ENCODE data around the gene SEMA3A. TPM values are rescaled to one million over a fixed set of nuclear protein-coding genes. Genes with fewer than 3 reads are reported as not detected.
A peak's percentile ranks its signal among the peaks of the same experiment; 100 is the strongest.
"Not testable (repeated sequence)": the region's sequence is repeated elsewhere in the genome, so short reads cannot be mapped to it uniquely, and the experiment has no call there.

Gene SEMA3A
- 1.2 TPM for total RNA-seq
- long read RNA-seq, full-length matches to known transcripts, result 1 of 2 reads
- long read RNA-seq, partial matches to known transcripts, result 0 of 2 reads
- long read RNA-seq, other reads (novel, unspliced or antisense), result 1 of 2 reads

DNA sequence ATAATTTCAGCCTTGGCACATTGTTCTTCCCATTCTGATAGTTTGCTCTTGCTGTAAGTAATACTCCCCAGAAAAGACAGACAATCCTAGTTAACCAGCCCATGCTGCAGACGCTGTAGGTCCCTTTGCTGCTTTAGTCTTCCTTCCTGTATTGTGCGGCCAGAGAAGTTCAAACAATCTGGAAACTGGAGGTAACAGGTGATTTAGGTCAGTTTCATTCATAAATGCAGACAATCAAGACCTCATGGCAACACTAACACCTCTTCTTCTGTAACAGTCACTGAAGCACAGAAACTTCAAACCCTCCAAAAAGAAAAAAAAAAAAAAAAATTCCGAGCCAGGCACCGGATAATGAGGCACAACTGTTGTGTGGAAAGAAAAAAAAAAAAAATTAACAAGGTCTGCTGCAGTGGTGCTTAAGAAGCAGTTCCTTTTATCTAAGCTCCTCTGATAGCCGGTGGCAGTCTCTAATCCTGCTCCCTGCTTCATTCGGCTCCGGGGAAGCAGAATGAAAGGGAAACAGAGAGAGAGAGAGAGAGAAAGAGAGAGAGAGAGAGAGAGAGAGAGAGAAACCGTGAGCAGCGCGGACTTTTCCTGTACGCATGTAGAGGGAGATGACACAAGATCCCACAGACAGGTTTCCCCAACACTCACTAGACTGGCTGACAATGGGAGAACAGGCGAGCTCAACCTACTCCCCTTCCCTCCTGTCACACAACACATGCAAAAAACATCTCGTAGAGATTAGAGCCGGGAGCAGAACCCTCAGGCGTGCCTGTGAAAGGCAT is at the start of gene SEMA3A:
Gene SEMA3A, minus strand, starts transcription at position 306 of the 788 bp plus-strand sequence. Its CDS starts 203 bp downstream, at position 103.
- ATAC-seq (peak; percentile 91), DNase-seq (no peak)
- intact Hi-C loops (cut with micrococcal nuclease), result no loop called here

DNA sequence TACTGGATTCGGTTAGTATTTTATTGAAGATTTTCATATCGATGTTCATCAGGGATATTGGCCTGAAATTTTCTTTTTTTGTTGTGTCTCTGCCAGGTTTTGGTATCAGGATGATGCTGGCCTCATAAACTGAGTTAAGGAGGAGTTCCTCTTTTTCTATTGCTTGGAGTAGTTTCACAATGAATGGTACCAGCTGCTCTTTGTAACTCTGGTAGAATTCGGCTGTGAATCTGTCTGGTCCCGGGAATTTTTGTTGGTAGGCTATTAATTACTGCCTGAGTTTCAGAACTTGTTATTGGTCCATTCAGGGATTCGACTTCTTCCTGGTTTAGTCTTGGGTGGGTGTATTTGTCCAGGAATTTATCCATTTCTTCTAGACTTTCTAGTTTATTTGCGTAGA is 48.4 kb upstream of the SEMA3A start:
- ATAC-seq; intact Hi-C loops (cut with micrococcal nuclease): not testable (repeated sequence)

DNA sequence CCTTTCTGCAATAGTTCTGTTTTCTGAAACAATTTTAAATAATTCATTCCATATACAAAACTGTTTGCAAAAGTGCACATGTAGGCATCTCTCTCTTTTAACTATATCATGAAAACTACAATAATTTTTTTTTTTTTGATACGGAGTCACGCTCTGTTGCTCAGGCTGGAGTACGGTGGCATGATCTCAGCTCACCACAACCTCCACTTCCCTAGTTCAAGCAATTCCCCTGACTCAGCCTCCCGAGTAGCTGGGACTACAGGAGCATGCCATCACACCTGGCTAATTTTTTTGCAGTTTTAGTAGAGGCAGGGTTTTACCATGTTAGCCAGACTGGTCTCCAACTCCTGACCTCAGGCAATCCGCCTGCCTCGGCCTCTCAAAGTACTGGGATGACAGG is 44.0 kb upstream of the SEMA3A start:
- intact Hi-C loops (cut with micrococcal nuclease), result no loop called here
- ATAC-seq, result no peak
- DNase-seq, result no peak

More for the DNA sequence above, 48.4 kb upstream of the SEMA3A start:
- DNase-seq, result not testable (repeated sequence)

DNA sequence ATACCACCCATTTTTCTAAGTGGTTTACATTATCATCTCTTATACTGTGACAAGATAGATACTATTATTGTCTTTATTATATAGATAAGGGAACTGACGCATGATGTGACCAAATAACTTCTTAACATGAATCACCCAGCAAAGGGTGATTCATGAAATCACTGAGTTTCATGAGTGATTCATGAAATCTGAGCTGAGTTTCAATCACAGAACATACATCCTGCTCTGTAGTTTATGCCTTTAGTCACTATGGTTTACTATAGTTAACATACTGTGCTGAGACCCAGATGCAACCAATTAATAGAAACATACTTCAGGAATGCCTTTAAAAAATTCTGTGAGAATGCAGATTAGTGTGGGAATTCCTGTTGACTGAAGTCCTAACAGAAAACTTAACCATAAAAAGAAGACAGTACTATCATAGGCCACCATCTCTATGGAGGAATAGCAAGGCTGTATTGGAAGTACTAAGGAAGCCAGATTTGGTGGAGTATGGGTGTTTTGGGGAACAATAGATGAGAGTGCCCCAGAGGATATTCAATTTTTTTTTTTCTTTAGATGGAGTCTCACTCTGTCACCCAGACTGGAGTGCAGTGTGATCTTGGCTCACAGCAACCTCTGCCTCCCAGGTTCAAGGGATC is 43.1 kb upstream of the SEMA3A start:
- DNase-seq, result no peak
- ATAC-seq, result no peak
- intact Hi-C loops (cut with micrococcal nuclease), result no loop called here

DNA sequence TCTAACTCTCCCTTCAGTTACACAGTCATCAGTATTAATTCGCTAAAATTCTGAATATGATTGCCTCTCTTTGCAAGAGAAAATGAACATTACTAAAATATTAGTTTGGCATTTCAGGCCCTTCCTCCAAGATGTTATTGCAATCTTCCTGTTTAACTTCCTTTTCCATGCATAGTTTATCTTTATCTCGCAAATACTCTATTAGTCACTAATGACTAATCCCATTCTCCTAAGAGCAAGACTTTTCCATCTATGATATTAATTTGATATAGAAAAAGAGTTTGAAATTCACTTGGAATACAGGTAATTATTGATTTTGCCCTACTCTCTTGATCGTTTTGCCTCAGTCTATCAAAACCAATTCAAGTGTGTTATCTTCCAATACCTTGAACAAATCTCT is 41.8 kb upstream of the SEMA3A start:
- intact Hi-C loops (cut with micrococcal nuclease), result no loop called here
- ATAC-seq (no peak), DNase-seq (no peak)

DNA sequence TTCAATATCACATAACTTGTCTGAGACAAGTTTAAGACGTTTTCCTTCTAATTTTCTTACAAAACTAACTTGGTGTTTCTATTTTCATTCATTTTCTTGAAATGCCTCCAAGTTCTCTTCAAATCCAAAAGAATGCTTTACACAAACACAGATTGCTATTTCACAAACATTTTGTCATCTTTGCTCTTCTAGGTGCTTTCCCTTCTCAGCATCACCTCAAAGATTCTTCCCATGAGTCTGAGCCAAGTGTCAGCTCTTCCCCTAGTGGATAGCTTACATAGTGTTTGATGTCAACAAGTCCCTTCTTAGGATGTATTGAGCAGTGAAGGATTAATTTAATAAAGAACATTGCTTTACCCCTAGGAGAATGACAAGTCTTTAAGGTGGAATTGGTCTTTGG is 38.1 kb upstream of the SEMA3A start:
- no peak for DNase-seq
- intact Hi-C loops (cut with micrococcal nuclease), result no loop called here
- no peak for ATAC-seq

DNA sequence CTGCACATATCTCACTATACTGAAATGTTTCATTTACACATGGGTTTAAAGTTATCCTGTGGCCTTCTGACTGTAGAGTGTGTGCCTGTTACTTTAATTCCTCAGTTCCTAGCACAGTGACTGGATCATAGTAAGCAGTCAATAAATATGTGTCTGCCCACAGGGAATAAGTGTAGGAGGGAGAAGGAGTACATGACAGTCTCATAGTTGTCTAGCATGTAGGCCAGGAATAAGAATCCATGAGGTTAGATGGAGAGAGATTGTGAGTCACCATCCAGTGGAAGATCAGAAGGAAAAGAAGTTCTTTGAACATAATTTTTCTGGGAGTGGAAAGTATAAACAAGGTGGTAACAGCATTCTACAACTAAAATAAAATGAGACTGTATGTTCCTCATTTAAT is 36.6 kb upstream of the SEMA3A start:
- DNase-seq, result no peak
- intact Hi-C loops (cut with micrococcal nuclease), result no loop called here
- no peak for ATAC-seq

DNA sequence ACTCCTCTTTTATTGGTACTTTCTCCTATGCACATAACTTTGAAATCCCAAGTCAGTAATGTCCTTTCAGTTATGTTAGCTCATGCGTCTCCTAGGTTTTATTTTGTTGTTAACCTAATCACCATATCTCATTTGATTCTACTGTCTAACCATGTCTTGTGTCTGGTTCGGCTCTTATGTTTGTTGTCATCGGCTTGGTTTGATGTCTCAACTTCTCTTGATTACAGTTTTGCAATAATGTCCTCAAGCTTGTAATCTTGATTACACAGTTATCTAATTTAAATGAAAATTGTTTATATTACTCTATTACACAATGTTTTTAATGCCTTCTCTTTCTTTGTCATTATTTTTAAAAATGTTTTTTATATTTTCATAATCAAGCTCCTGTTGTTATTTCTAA is 35.9 kb upstream of the SEMA3A start:
- intact Hi-C loops (cut with micrococcal nuclease), result no loop called here
- DNase-seq, result no peak
- no peak for ATAC-seq

DNA sequence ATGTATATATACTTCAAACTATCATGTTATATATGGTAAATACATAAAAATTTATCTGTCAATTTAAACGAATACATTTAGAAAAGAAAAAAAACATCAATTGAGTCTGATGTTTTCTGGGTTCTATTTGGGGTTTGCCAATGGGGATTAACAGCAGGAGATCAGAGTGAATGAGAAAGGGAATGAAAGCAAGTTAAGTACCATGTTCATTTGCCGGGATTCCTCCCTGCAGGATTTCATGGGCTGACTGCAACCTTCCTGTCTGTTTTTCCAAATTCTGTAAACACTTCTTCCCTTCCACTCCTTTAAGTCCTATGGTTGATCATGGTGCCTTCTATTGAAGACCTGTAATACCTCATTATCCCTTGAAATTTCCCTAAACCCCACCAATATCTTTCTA is 33.9 kb upstream of the SEMA3A start:
- no peak for DNase-seq
- ATAC-seq, result no peak
- intact Hi-C loops (cut with micrococcal nuclease), result no loop called here

DNA sequence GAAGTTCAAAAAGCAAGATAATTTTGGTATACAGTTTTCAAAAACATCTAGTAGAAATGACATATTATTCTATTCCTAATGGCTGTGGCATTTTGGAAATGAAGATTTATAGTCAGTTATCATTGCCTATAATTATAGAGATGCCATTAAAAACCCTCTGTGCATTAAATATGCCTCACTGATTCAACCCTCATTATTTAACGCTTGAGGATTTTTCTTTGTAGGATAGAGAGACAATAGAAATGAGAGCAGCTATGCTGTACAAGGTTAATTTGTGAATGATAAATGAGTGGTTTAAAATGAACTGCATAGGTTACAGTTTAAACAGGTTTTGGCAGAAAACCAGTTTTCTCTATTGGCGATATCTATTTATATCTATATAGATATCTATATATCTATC is 32.2 kb upstream of the SEMA3A start:
- DNase-seq (no peak), ATAC-seq (no peak)

DNA sequence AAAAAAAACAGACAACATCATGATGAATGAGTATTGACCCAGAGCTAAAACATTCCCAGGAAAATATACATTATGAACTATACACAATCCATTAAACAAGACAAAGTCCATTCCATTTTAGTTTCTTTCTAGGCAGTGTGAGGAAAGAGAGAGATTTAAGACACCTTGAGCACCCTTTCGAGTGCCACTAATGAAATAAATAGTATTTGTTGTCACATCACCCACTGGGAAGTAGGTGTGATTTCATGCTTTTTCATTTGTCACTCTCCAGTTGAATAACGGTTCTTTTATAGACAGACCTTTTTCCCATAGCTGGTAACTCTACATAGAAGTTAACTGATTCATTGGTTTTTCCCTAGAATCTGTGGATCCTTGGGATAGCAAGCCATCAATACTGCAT is 29.9 kb upstream of the SEMA3A start:
- intact Hi-C loops (cut with micrococcal nuclease), result no loop called here
- DNase-seq, result no peak
- ATAC-seq, result no peak

More for the DNA sequence above, 32.2 kb upstream of the SEMA3A start:
- intact Hi-C loops (cut with micrococcal nuclease), result no loop called here

DNA sequence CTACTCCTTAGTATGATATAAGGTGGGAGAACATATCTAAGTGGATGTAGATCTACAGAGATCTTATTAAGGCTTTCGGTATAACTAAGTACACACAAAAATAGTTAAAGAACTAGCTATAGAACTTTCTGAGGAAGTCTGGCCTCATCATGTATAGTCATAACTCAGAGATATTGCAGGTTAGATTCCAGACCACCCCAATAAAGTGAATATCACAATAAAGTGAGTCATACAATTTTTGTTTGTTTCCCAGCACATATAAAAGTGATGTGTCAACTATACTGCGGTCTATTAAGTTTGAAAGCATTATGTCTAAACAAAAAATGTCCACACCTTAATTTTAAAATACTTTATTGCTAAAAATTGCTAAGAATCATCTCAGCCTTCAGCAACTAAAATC is 24.7 kb upstream of the SEMA3A start:
- intact Hi-C loops (cut with micrococcal nuclease), result no loop called here
- ATAC-seq (no peak), DNase-seq (no peak)

DNA sequence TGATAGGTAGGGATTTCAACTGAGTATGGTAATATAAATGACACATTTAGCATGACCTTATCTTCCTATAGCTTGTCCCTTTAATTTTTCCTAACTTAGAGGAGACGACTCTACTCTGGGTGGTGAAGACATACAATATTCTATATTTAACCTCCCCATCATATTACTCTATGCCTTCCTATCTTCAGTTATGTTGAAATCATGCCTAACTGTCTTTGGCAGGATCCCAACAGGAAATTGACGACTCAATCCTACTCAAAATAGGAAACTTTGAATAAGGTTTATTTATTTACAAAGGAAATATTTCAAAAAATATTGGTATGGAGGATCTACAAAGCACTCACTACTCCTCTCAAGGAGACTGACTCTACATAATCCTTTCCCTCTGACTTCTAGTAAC is 24.1 kb upstream of the SEMA3A start:
- intact Hi-C loops (cut with micrococcal nuclease), result no loop called here
- no peak for ATAC-seq

DNA sequence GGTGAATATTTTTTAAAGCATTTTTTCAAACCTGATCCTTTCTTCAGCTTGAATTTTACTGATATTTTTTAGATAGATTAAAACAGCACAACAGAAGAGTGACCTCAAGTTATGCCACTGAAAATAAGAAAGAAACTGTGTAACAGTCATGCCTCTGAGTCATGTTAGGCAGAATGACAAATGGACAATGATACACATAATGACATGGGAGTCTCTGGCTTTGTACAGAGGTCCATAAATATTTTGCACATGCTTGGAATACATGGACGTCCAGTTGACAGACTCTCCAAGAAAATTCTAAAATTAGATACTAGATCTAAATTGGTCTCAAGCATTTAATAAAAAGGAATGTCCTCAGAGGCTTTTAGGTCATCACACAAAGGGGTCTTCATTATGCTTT is 21.9 kb upstream of the SEMA3A start:
- DNase-seq, result no peak
- ATAC-seq, result peak; percentile 20
- intact Hi-C loops (cut with micrococcal nuclease), result no loop called here

More for the DNA sequence above, 24.1 kb upstream of the SEMA3A start:
- no peak for DNase-seq

DNA sequence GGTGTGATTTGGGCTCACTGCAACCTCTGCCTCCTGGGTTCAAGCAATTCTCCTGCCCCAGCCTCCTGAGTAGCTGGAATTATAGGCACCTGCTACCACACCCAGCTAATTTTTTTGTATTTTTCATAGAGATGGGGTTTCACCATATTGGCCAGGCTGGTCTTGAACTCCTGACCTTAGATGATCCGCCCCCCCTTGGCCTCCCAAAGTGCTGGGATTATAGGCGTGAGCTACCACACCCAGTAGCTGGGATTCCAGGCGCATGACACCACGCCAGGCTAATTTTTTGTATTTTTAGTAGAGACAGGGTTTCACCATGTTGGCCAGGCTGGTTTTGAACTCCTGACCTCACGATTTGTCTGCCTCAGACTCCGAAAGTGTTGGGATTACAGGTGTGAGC is 20.2 kb upstream of the SEMA3A start:
- intact Hi-C loops (cut with micrococcal nuclease); ATAC-seq; DNase-seq: not testable (repeated sequence)

DNA sequence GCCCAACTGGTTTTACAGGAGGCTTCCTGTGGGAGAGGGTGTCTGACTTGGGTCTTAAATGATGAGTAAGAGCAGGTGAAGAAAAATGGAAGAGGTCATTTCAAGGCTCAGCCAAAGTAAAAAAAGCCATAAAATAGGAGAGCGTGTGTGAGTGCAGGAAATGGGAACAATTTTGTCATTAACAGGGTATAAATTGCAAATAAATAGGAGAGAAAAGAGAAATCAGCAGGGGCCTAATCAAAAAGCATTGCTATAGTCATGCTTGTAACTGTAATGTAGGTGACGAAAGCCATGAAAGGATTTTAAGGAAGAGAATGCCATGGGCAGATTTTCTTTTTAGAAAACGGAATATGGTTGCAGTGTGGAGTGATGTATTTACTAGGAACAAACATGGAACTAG is 15.7 kb upstream of the SEMA3A start:
- intact Hi-C loops (cut with micrococcal nuclease), result no loop called here
- no peak for ATAC-seq
- no peak for DNase-seq

DNA sequence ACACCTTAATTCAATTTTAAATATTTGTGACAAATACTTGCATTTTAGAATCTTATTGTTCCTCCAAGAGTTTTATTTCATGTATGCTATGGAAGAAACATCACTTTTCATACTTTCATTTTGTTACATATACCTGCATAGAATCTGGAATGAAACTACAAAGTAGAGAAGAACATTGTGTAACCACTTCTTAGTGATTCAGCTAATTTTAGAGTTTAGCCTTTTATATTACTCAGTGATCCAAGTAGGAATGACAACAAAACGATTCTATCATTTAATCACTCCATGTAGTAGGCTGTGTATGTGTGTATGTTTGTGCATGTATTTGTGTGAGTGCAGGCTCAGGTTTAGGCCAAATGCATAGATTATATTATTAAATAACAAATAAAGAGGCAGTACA is 14.4 kb upstream of the SEMA3A start:
- ATAC-seq (no peak), DNase-seq (no peak)
- intact Hi-C loops (cut with micrococcal nuclease), result no loop called here

DNA sequence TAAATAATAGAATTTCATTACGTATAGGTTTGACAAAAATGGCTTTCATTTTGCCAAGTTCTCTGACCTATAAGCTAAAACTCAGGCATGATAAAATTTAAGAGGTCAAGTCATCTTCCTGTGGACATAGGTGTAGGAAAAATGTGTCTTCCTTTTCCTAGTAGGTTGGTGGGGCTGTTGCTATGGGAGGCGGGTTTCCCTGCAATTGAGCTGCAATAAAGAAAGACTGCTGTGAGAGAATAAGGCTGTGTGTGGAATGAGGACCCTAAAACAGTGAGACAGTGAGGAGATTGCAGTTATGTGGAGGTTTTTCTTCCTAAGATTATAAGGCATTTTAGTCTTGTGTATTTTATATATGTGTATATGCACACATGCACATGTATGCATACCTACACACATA is 13.0 kb upstream of the SEMA3A start:
- DNase-seq, result no peak
- intact Hi-C loops (cut with micrococcal nuclease), result no loop called here
- ATAC-seq, result no peak

DNA sequence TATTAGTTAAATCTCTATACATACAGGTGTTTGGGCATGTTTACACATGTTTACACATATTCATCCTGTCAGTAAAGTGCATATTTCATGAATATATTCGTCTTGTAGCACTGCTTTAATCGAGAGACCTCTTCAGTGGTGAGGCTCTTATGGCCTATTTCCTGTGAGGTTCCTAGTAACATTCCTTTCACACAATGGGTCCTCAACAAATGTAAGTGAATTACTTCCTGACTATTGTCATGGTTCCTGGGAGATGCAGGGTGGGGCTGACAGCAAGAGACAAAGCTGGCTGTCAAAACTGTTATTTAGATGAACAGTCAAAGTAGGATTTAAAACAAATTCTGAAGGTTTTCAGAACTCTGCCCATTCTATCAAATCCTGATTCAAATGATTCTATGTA is 12.4 kb upstream of the SEMA3A start:
- ATAC-seq (no peak), DNase-seq (no peak)
- intact Hi-C loops (cut with micrococcal nuclease), result no loop called here

DNA sequence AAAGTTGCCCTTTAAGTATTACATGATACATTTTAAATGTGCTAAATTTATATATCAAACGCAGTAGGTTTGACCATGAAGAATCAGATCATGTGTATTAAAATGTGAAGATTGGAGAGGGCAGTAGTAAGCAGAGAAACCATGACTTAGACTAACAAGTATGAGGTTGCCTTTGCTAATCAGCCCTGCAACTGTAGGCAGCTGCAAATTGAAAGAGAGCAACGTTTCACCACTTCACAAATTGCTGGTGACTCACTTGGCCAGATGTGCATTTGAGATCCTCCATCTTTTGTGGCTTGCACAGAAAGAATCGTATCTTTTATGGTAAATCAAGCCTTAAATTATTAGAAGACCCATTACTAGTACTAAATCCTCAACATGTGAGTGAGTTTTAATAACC is 10.1 kb upstream of the SEMA3A start:
- no peak for ATAC-seq
- intact Hi-C loops (cut with micrococcal nuclease), result no loop called here
- no peak for DNase-seq

DNA sequence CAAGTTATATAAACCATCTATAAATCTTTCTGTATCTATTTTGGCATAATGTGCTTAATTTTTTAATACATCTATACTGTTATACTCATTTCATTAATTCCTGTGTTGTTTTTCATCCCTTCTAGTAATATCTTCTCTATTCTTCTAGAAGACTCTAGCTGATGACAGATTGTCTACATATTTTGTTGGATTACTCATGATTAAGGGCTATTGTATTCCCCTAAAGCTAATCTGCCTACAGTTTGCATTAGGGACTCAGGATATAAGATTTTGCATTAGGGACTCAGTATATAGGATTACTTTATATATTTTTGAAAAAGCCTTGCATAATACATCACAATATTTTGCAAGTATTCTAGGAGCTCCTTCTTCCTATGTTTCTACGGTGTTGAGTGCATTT is 8.3 kb upstream of the SEMA3A start:
- DNase-seq (no peak), ATAC-seq (no peak)
- intact Hi-C loops (cut with micrococcal nuclease), result no loop called here
